GM21381 (cell line): ENCODE measurements around the gene TBX1.
"Not testable (repeated sequence)": the region's sequence is repeated elsewhere in the genome, so short reads cannot be mapped to it uniquely, and the experiment has no call there.

Experiments
- ATAC-seq: cut with Tn5 transposase; IDR thresholded peaks from one replicate; pipeline ENCODE4 v1.9.1; 2021; ENCODE audit warnings: mild to moderate bottlenecking, moderate library complexity; ENCODE audit not compliant: unreplicated experiment

The TBX1 gene

DNA sequence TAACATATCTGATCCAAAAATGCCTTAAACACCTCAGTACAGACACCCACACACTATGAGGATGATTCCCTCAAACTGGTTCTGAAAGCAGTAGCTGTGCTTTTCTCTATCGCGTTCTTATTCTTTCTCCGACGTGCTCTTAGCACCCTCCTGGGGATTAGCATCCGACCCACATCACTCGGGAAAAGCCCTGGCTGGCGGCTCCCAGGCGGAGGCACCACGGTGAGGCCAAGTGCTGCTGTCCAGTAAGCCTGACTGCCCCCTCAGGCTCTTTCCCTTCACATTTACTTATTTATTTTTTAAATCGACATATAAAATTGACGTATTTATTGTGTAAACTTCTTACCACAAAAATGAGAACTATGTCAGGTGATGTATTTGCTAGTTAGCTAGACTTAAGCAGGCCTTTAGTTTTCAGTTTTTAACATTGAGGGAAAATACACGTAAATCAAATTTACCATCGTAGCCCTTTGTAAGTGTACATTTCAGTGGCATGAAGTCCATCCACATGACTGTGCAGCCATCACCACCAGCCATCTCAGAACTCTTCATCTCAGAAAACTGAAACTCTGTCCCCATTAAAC, 19.2 kb downstream of the TBX1 start:
- ATAC-seq, result no peak

GRCh38 chr22:19782533-19782932, 22.0 kb downstream of the TBX1 start:
- ATAC-seq, result no peak

- ATAC-seq, result no peak
These were observed 23.2 kb downstream of the TBX1 start for GRCh38 chr22:19783586-19784383.

DNA sequence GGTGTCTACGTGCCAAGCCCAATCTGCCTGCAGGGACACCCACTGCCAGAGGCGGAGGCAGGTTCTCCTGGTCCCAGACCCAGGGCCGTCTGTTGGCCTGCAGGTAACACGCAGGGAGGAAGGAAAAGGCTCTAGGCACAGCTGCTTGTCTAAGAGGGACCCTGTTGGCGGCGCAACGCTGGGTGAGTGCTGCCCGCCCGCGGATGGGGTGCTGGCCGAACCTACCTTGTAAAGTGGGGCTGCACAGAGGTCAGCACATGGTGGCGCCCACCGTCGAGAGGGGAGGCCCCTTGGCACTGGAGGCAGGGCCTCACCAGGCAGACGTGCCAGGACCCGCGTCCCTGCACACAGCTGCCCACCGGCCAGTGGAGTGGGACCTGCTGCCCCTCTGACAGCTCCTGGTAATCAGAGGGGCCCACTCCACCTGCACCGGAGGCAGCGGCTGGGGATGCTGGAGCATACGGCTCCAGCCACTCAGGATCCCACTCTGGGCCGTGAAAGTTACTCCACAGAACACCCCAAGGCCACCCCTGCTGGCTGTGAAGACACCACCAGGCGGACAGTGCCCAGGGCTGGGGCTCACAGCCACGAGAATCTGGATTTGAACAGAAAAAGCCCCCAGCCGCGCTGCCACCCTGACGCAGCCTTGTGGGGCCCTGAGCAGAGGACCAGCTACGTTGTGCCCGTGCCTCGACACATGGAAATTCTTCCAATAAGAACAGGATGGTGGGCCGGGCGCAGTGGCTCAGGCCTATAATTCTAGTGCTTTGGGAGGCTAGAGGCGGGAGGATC, 24.0 kb downstream of the TBX1 start:
- no peak for ATAC-seq

- no peak for ATAC-seq
These were observed 25.1 kb downstream of the TBX1 start for GRCh38 chr22:19785461-19786263.

GRCh38 chr22:19786264-19786585, 25.6 kb downstream of the TBX1 start:
- no peak for ATAC-seq

GRCh38 chr22:19786959-19787848, 26.6 kb downstream of the TBX1 start:
- ATAC-seq, result no peak

- ATAC-seq, result no peak
These were observed 27.2 kb downstream of the TBX1 start for GRCh38 chr22:19787849-19788141.

DNA sequence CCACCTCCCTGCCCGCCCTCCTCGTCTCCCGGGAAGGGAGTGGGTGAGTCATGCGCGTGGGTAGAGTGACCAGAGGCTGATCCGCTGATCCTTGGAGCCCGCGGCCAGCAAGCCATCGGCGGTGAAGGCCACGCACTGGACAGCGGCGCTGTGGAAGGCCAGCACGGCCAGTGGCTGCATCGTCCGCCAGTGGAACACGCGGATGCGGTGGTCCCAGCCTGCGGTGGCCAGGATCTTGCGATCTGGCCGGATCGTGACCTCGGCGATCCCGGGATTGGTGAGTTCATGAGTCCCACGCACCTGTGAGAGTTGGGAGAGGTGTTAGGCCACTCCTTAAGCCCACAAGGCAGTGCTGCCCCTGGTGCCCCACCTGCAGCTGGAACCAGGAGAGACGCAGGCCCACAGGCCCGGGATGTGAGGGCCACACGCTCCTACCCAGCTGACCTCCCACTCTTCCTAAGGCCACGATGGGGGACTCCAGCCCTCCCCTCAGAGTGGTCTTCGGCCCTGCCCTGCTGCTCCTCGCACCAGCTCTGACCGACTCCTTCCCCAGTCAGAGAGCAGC, 28.2 kb downstream of the TBX1 start:
- ATAC-seq, result no peak

DNA sequence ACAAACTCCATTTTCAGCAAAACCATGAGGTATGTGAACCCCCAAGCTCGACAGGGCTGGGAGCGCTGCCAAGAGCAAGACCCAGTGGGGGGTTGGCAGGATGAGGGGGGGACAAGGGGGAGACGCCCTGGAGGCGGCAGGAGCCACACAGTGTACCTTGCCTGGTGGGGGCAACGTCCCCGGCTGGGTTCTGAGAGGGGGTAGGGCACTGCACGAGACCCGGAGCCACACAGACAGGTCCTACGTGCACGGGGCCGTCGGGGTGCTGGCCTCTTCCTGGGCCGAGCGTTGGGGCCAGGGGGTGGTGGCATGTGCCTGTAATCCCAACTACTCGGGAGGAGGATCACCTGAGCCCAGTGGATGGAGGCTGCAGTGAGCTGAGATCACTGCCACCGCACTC, 28.8 kb downstream of the TBX1 start:
- ATAC-seq, result no peak

DNA sequence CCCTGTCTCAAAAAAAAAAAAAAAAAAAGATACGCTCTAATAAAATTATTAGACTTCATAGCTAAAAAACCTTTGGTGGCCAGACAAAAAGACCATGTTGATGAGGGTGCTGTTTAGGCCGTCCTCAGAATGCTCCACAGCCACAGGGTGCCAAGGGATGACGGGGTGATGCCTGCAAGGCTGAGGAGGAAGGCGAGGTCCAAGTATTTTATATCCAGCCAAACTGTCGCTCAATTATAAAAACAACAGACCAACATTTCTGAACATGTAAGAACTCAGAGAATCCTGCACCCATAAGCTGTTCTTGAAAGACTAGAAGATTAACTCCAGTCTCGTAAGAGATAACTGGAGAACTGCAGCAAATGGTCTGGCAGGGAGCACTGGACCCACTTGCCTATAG, 29.2 kb downstream of the TBX1 start:
- no peak for ATAC-seq

GRCh38 chr22:19791243-19791642, 30.7 kb downstream of the TBX1 start:
- no peak for ATAC-seq

GRCh38 chr22:19791894-19792293, 31.3 kb downstream of the TBX1 start:
- no peak for ATAC-seq

DNA sequence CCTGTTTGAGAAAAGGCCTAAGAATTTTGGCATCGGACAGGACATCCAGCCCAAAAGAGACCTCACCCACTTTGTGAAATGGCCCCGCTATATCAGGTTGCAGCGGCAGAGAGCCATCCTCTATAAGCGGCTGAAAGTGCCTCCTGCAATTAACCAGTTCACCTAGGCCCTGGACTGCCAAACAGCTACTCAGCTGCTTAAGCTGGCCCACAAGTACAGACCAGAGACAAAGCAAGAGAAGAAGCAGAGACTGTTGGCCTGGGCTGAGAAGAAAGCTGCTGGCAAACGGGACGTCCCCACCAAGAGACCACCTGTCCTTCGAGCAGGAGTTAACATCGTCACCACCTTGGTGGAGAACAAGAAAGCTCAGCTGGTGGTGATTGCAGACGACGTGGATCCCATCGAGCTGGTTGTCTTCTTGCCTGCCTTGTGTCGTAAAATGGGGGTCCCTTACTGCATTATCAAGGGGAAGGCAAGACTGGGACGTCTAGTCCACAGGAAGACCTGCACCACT, 31.9 kb downstream of the TBX1 start:
- ATAC-seq, result not testable (repeated sequence)

- ATAC-seq, result no peak
These were observed 32.6 kb downstream of the TBX1 start for GRCh38 chr22:19793161-19793560.

GRCh38 chr22:19793661-19794310, 33.2 kb downstream of the TBX1 start:
- no peak for ATAC-seq

GRCh38 chr22:19795617-19796008, 35.0 kb downstream of the TBX1 start:
- ATAC-seq, result no peak

GRCh38 chr22:19796160-19796559, 35.6 kb downstream of the TBX1 start:
- ATAC-seq, result no peak
